NCI-H446 treated with DMSO at 0.1 percent for 48 hours (cell line): Measurements from ENCODE around the gene MT1M.
"Not testable (repeated sequence)": the region's sequence is repeated elsewhere in the genome, so short reads cannot be mapped to it uniquely, and the experiment has no call there.

Experiments
- DNase-seq: peaks from one replicate; lab custom pipeline; 2025; lab: John Stamatoyannopoulos, UW

Gene MT1M

DNA sequence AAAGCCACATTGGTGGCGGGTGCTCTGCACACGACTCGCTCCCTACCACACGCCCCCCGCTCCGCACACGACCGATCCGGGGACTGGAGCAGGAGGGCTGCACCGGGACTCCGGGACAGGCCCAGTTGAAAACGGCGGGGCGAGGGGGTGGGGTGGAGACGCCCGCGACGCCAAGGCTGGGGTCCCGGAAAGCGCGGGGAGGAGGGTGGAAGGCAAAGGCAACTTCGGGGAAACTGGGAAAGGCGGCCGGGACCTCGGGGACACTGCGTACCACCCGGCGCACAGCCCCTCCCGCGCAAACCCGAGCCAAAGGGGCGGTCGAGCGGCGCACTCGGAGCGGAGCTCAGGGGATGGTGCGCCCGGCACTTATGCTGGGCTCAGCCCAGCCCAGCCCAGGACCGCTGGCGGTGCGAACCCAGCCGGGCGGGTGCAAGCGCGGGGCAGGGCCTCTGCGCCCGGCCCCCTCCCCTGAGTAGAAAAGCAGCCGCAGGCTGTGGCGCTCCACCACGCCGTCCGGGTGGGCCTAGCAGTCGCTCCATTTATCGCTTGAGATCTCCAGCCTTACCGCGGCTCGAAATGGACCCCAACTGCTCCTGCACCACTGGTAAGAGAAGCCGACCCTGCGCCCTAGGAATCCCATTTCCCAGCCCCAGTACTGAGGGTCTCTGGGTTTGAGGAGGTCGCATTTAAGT, at the start of gene MT1M:
MT1M (plus strand) TSS at position 504 of the 692 bp plus-strand sequence; CDS start at position 577, 73 bp downstream.
- no peak for DNase-seq

DNA sequence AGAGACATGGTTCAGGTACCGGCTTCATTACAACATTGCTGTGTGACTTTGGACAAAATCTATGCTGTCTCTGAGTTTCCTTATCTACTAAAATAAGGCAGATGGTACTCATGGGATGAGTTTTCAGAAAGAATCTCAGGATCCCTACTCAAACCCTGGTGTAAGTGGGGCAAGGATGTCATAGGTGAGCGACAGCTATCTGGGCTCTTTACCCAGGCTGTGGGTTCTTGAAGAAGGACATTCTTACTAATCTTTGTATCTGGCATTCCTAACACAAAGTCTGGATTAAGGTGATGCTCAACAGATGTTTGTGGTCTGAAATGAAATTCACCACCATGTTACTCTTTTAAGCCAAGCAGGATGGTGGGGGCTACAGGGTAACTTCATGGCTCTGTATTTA, 49.5 kb upstream of the MT1M start:
- DNase-seq, result not testable (repeated sequence)

DNA sequence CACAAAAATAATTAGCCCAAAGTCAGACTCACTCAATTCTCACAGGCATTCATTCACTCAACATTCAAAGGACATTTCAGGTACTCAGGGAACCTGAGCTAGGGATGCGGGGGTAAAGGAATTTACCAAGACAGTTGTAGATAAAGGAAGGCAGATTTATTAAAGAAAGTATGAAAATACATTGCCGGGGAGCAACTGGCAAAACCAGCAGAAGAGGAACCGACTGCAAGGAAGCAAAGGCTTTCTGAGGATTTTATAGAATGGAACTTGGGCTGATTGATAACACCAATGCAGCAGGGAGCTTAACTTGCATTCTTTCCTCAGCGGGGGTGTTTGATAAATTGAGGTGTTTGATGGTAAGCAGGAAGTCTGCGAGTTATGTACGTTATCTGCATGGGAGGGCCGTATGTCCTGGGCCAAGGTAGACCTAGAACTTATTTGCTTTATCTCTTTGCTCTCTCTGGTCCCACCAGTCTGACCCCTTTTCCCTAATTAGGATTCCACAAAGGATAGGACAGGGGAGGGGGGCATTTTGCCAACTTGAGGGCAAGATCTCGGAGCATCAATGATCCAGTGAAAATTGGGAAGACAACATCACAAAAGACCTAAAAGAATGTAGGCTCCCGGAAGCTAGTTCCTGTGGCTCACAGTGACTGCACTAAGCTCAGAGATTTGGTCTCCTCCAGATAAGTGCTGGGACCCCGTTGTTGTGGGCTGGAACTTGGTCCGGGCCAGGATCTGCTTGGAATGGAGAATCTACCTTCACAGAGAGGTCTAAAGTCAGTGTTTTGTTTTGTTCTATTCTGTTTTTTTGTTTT, 48.9 kb upstream of the MT1M start:
- no peak for DNase-seq

DNA sequence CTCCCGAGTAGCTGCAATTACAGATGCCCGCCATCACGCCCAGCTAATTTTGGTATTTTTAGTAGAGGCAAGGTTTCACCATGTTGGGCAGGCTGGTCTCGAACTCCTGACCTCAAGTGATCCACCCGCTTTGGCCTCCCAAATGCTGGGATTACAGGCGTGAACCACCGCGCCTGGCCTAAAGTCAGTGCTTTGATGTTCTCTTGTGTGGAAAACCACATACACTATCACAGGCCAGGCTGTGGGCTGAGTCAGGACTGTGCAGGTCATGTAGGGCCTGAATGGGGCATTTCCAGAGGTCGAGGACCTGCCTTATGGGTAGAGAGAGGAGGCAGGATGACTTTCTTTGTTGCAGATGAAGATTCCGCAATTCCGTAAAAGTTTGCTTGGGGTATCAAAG, 48.2 kb upstream of the MT1M start:
- no peak for DNase-seq

DNA sequence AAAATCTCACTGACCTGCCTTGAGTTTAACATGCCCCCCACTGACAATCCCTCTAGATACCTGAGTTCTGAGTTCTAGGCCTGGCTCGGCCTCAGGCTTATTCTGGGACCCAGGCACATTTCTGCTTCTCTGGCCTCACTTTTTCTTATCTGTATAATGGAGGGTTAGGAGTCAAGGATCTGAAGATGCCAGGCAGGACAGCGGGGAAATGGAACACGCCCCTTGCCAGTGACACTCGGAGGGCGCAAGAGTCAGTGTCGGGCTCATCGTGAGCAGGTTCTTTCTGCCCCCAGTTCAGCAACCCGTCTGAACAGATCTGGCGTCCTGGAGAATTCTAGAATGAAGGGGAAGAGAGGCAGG, 43.7 kb upstream of the MT1M start:
- DNase-seq, result no peak

DNA sequence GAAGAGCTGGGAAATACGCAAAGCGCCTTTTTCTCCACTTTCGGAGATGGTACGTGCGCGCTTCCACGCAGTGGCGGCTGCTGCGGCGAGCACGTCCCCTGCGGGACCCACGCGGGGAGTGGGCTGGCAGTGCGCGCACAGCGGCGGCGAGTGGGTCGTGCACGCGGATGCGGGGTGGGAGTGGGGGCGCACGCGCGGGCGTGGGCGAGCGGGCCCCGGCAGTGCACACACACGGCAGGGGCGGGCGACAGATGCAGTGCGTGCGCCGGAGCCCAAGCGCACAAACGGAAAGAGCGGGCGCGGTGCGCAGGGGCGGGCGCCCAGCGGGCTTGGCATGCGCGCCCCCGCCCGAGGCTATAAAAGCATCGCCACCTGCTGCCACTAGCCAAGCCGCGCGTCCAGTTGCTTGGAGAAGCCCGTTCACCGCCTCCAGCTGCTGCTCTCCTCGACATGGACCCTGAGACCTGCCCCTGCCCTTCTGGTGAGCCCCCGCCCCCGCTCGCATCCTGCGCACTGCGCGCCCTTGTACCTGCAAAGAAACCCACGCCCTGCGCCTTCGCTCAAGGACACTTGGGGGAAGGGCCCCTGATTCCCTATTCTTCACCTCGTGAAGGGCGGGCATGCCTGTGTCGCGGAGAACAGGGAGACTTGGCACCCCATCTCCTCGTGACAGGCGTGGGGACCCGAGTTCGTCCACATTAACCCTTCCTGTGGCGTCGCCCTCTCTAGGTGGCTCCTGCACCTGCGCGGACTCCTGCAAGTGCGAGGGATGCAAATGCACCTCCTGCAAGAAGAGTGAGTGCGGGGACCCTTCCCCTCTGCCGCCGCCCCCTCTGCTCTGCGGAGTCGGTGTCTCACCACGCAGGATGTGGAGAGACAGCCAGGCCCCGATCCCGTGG, 43.1 kb upstream of the MT1M start, which contains the start of gene MT3:
MT3 (plus strand) TSS at position 388 of the 899 bp plus-strand sequence; CDS start at position 451, 63 bp downstream.
- DNase-seq, result no peak

DNA sequence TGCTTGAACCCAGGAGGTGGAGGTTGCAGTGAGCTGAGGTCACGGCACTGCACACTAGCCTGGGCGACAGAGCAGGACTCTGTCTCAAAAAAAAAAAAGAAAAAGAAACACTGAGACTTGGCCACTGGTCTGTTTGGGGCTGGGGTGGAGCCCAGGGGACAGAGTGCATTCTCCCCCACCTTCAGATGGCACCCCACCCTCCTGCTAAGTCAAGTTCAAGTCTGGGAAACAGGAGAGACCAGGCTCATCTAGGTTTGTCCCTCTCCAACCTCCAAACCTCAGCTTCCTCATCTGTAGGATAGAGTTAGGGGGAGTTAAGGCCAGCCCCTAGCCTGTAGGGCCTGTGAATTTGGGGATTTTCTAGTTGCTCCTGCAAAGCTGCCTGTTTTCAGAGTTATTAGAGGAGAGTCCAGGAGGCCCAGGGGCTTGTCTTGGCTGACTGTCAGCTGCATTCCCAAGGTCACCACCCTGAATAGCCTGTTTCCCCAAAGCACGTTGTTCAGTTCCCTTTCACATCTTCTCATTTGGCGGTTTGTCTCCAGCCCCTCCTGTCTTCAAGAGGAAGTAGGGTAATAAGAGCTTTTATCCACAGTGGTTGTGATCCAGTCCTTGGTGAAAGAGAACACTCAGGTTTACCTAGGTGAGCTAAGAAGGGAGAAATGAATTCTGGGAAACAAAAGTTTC, 40.9 kb upstream of the MT1M start:
- DNase-seq, result no peak

DNA sequence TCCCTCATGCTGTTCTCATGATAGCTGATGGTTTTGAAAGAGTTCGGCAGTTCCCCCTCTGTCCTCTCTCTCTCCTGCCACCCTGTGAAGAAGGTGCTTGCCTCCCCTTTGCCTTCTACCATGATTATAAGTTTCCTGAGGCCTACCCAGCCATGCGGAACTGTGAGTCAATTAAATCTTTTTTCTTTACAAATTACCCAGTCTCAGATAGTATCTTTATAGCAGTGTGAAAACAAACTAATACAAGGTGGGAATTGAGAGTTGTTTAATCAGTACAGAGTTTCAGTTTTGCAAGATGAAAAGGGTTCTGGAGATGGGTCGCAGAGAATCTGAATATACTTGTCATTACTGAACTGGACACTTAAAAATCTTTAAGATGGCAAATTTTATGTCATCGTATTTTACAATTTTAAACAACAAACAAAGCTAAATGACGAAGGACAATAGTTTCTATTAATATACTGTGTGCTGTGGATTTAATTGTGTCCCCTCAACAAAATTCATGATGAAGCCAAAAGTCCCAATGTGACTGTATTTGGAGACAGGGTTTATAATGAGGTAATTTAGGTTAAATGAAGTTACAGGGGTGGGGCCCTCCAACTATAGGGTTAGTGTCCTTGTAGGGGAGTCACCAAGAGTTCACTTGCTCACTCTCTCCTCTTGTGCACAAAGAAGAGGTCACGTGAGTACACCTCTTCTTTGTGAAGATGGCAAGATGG, 38.7 kb upstream of the MT1M start:
- DNase-seq, result no peak

DNA sequence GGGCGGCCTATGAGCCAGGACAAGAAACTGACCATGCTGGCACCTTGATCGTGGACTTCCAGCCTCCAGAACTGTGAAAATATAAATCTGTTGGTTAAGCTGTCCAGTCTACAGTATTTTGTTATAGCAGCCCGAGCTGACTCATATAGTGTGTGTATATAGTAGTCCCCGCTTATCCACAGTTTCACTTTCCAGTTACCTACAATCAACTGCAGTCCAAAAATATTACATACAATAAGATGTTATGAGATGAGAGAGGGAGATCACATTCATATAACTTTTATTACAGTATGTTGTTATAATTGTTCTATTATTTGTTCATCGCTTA, 38.2 kb upstream of the MT1M start:
- no peak for DNase-seq

DNA sequence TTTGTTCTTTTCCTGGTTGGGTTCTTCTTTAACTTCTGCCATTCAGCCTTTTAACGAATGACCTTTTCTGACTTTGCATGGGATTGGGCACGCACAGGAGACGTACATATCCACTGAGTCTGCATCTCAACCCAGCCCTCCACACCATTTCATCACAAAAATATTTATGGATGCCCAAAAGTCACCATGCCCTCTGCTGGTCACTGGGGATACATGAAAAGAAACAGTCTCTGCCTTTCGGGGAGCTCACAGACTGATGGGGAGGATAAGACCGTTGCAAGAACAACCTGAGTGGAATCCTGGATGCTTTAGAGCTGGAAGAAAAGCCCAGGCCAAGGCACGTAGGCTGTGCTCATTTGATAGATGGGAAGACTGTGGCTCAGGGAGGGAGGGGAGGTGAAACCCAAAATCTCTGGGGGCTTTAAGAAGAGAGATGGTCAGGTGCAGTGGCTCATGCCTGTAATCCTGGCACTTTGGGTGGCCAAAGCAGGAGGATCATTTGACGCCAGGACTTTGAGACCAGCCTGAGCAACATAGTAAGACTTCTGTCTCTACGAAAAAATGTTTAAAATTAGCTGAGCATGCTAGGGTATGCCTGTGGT, 32.0 kb upstream of the MT1M start:
- no peak for DNase-seq

DNA sequence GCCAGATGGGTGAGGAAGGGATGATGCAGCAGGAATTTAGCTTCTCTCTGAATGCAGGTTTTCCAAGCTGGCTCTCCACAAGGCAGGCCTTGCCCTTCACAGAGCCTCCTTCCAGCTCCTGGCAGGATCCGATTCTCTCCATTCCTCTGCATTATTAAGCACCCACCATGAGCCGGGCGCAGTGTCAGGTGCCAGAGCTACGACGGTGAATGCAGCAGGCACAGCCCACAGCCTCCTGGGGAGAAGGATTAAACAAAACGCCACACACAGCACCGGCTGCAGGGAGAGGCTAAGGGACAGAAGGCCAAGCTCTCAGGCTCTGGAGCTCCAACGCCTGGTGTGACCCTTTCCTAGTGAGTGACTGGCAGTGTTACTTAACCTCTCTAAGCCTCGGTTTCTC, 31.1 kb upstream of the MT1M start:
- no peak for DNase-seq

DNA sequence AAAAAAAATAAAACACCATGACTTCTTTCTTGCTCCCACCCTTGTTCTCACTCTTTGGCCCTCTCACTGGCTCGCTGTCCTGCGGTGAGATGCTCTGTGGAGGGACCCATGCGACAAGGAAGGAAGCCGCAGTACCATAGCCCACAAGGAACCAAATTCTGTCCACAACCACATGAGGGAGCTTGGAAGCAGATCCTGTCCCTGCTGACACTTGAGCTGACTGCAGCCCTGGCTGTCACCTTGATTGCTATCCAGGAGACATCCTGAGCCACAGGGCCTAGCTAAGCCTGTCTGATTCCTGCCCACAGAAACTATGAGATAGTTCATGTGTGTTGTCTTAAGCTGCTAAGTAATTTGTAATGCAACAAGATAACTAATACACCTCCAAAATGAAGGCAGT, 28.9 kb upstream of the MT1M start:
- DNase-seq, result no peak

DNA sequence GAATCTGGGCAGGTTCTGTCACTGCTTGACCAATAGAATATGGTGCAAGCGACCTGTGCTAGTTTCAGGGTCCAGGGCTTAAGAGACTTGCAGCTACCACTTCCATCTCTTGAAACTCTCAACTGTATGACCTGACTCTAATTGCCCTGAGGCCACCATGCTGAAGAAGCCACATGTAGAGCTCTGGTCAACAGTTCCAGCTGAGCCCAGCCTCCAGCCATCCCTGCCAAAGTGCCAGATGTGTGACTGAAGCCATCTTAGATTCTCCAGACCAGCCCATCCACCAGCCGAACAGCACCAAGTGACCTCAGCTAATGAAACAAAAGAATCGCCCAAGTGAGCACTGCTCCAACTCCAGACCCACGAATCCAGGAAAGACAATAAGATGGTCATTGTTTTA, 27.5 kb upstream of the MT1M start:
- DNase-seq, result no peak

DNA sequence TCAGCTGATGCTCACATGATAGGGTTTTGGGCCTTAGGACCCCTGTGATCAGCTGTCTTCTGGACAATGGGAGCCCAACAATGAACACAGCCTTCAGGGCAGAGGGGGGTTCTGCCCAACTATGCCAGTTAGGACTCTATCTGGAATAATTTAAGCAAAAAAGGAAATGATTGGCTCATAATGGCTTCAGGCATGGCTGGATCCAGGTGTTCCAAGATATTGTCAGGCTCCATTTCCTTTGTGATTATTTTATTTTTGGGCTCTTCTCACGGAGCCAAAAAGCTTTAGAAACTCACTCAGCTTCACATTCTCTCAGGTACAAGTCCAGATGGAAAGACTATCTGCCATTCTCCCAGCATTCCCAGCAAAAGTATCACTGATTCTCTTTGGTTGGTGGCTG, 27.0 kb upstream of the MT1M start:
- no peak for DNase-seq

DNA sequence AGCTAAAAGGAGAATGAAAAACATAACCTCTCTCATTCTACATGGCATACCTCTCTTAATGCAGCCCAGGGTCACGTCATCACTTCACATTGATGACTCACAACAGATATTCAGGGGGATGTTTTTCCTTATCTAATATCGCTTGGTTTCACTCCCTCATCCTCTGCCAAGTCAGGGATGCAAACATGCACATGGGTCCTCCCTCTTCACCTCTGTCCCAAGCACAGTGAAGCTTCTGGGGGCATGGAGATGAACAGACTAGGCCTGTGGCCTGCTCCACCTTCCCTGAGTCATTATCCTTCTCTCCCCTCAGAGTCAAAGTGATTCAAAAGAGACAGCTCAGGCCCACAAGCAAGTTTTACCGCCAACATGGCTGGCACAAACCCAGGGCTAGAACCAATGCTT, 26.4 kb upstream of the MT1M start:
- DNase-seq, result no peak

DNA sequence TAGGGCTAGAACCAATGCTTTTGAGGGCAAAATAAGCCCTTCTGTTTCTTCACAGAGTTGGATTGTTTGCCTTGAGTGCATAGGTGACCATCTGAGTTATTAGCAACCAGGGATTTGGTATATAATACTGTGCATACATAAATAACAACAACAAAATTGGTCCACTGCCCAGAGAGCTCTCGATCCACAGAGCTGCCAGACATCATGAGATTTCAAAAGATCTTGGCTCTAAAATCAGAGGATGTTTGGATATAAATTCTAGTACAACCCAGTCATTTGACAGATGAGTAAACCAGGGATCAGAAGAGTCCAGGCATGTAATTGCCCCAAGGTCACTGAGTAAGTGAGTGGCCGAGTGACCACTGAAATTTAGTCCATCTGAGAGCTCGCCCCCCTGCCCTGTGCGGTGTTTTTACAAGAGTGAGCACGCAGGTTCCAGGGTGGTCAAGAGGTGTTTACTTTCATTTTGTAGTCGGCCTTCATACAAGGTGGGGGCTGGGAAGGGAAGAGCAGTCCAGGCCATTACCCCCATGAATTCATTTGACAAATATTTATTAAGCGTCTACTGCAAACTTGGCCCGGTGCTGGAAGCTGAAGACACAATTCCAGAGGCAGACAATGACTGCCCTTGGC, 25.9 kb upstream of the MT1M start:
- peak; percentile 80 for DNase-seq

DNA sequence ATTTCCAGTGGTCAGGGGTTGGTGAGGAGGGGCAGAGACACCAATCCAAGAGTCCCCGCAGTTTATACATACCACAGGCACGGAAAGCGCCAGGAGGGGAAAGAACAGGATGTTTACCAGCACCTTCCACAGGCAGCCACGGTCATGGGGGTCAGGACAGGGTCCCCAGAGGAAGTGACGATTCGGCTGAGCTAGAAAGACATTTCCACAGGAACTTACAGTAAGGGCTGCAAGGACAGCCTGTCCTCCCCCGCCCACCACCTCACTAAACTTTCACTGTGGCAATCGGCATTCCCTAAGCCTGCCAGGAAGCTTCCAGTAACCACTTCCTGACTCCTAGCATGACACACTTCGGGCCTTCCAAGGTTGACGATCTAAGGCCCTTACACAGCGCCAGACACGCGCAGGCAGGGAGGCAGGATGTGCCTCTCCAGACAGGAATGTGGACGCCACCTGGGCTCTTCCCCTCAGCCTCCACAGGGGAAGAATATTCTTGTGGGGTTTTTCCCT, 25.3 kb upstream of the MT1M start:
- DNase-seq, result no peak

DNA sequence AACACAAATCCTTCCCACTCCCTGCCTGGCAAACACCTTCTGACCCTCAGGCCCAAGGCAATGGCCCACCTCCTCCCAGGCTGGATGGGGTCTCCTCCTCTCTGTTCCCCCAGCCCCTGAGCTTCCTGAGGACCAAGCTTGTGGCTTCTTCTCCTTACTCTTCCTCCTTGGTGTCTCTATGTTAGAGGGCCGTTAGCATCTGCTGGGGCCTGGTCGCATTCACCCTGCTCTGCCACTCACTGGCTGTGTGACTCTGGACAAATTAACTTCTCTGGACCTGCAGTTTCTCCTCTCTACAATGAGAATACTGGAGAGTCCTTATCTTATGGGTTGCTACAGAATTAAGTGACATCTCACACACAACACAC, 24.8 kb upstream of the MT1M start:
- no peak for DNase-seq

DNA sequence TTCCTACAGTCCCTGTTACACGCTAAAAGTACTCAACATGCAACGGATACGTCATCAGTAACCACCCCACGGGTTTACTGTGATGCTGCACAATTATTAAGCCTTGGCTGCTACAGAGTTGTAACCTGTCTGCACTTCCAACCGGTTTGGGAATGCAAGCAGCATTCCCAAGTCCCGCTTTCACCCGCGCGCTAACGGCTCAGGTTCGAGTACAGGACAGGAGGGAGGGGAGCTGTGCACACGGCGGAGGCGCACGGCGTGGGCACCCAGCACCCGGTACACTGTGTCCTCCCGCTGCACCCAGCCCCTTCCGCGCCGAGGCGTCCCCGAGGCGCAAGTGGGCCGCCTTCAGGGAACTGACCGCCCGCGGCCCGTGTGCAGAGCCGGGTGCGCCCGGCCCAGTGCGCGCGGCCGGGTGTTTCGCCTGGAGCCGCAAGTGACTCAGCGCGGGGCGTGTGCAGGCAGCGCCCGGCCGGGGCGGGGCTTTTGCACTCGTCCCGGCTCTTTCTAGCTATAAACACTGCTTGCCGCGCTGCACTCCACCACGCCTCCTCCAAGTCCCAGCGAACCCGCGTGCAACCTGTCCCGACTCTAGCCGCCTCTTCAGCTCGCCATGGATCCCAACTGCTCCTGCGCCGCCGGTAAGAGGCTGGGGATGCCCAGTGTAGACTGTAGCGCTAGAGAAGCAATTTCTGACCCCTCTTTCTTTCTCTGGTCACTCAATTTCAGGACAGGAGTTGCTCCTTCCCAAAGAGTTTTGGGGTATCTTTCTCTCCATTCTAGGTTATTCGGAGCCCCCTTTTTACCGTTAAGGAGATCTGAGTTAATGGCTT, 24.2 kb upstream of the MT1M start, which contains the start of gene MT2A:
MT2A (plus strand) TSS at position 542 of the 833 bp plus-strand sequence; CDS start at position 614, 72 bp downstream.
- peak; percentile 76 for DNase-seq
